AG08396 (cell line): Measurements from ENCODE around the gene FAM234B.

Experiments
- DNase-seq: peaks from one replicate; pipeline ENCODE4 v3.0.0; 2012; ENCODE audit warnings: low spot score, mixed read lengths

Gene FAM234B

GRCh38 chr12:13093191-13093847 is 49.1 kb downstream of the FAM234B start:
- no peak for DNase-seq

GRCh38 chr12:13093848-13094220 is 49.7 kb downstream of the FAM234B start:
- DNase-seq: no peak

DNA sequence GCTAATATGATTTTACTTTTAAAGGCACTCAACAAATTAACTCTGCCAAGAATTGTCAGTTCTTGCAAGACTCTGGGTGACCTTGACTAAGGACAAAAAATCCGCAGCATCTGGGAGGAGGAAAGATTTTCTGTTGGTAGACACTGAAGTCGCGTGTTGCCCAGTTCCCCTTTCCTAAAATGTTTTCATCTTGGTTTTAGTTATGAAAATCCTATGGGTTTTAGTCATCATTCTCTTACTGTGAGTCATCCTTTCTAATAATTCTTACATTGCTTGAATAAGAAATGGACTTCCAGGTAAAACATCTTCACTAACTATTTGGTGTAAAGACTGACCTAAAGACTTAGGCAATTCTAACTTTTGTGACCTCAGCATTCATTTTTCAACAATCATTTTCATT is 50.2 kb downstream of the FAM234B start:
- peak; percentile 36 for DNase-seq

GRCh38 chr12:13095266-13095995 is 51.2 kb downstream of the FAM234B start:
- no peak for DNase-seq

GRCh38 chr12:13097491-13098011 is 53.4 kb downstream of the FAM234B start:
- no peak for DNase-seq

DNA sequence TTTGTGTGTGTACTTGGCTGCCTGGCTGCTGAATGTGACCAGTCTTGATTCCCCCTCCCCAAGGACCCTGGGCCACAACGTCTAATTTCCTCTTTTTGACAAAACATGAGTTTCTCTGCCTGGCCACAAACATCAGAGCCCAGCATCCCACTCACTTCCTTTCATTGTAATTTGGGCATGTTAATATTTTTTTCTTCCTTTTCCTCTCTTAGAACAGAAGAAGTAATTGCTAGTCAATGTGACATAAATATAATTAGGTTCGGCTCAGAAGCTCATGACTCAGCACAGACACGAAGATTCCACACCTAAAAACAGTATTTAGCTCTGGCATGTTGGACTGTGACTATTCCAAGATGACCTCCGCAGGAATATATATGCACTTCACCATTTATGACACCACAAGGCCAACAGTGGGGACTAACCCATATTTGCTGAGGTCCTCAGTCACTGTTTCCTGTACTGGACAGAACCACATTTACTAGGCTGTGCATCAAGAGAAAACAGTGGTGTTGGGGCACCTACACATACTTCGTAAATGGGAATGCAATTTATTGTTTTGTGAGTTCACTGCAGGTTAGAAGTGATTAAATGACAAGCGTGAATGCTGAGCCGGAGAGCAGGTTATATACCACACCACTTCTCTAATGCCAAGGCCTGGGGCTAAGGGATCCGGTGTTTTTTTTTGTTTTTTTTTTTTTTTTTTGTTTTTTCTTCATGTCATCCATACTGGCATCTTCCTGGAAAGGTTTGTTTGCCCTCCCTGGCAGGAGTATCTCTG is 55.1 kb downstream of the FAM234B start:
- DNase-seq: no peak

DNA sequence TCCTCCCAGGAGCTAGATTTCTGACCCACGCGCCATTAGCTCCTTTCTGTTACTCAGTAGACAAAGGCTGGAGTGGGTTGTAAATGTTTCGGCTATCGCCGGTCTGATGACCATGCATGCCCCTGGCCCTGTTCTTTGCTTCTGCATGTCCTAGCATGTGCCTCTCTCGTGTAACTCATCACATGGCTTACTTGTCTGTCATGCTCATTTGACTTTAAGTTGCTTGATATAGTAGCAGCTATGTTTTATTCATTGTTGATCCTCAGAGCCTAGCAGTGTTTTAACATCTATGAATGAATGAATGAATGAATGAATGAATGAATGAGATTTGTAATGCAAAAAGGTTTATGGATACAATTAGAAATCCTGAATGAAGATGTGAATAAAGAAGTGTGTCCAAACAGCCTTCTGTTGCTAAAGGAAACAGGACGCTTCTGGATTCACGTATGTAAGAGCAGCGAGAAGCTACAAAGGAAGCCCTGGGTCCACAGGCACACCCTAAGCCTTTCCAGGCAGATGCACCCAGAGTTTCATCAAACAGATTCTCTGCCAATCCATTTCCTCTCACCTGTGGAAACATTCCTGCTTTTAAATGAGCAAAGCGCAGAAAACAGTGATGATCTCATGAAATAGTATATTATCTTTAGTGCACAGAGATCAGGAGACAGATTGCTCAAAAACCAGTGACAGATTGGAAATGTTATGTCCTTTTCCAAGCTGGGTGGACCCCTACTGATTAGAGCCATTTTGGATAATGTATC is 55.8 kb downstream of the FAM234B start:
- DNase-seq: no peak

GRCh38 chr12:13100605-13100881 is 56.4 kb downstream of the FAM234B start:
- DNase-seq: no peak

DNA sequence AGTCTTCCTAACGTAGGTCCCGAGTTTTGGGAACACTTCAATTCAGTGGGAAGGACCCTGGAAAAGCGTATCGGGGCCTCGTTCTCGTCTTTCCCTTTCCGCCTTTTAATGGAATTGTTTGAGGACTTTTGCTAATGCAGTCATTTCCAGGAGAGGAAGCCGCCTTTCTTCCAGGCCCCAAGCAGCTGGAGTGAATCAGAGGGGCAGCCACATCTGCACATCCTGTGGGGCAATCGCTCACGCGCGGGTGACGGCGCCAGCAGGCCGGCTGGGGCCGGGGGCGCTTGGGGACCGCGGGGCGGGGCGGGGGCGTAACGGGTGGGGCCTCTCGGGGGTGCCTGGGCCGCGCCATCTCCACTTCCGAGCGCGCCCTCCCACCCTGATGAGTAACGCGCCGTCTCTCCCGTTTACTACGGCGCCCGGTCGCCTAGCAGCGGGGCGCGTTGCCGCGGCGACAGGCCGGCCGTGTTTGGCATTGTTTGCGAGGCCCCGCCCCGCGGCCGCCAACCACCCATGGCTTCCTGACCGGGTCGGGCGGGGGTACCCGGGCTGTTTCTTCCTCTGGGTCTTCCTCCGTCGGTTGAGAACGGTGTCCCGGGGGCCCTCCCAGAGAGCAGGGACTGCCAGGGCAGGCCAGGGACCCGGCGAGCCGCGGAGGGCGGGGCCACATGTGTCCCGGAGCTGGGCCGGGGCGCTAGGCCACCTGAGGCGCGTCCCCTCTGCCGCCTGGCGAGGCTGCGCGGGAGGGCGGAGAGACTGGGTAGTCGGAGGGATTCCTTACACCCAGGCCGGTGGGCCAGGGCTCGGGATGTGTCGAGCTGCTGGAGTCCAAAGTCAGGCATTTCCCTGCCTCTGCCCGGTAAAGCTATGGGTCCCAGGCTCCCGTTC is 56.9 kb downstream of the FAM234B start:
- DNase-seq: peak; percentile 97

DNA sequence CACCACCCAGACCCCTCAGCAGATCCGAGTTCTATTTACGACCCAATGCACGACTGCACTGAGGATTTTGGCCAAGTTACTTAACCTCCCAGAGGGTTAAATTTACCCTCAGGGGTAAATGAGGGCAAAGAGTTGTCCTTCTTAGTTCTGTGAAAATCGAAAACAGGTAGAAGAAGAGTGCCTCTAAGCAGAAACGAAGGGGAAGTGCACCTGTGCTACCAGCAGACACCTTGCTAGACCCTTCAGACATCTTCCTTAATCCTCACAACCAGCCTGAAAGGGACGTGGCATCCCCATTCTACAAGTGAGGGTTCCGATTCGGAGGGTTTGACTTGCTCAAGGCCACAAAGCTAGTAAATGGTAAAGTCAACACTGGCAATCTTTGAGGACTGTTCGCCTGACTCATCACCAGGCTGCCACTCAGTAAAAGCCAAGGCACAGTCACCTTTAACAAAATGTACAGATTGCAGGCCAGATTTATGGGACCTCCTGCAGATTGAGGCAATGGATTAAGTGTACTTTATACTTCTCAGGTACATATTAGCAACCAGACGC is 57.7 kb downstream of the FAM234B start:
- no peak for DNase-seq

DNA sequence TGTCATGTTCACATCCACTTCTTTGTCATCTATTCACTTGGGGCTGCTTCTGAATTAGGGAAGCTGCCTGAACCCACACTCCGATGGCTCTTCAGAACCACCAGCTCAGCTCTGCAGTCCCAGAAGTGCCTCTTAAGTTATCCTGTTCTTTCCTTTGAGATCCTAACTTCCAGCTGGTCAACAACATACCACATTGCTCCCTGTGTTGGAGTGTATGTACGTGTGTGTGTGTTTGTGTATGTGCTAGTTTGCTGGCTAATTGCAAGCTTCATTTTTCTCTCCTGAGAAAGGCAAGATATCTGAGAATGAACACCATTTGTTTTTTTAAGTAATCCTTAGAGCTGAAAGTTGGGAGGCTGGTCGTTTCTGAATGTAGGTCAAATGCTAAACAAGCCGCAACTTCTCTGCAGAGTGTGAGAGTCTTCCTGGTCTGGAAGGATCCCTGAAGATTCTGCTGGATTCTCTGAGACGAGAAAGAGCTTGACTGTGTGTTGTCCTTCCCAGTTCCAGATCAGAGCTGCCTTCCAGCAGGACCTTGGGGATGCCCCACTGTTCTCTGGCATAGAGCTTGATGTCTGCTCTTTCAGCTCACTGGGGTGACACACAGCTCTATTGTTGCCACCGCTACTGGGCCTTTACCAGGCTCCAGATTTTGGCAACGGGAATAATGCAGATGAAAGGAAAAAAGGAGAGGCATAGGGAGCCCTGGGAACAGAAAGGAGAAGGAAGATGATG is 58.4 kb downstream of the FAM234B start:
- DNase-seq: no peak

DNA sequence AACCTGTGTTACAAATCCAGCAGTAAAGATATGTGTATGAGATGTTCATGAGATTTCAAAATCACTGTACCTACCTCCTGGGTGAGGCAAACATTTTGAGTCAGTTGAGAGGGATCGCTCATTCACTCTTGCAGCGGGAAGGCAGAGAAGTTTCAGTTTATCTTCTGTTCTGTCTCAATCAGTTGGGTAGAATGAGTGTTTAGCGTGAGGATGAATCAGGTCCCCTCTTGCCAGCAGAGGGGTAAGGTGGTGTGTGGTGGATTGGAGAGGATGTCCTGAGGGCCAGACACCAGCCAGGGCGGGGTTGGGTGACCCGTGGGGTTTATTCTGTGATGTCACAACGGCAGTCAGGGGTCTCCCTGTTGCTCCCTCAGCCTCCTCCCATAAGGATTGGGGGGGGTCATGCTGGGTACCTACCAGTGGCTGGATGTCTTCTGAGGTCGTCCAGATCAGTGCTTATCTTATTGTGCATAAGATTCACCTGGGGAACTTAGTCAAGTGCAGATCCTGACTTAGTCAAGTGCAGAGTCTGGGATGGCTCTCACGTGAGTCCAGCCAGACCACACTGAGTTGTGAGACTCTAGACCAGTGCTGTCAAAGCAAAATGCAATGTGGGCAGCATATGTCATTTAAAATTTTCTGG is 59.3 kb downstream of the FAM234B start, which contains the start of gene GSG1:
Gene GSG1 (minus strand): TSS at position 277 of the 643 bp plus-strand sequence. CDS start 155 bp downstream, at position 122.
- DNase-seq: no peak

GRCh38 chr12:13104409-13104808 is 60.2 kb downstream of the FAM234B start:
- DNase-seq: no peak

DNA sequence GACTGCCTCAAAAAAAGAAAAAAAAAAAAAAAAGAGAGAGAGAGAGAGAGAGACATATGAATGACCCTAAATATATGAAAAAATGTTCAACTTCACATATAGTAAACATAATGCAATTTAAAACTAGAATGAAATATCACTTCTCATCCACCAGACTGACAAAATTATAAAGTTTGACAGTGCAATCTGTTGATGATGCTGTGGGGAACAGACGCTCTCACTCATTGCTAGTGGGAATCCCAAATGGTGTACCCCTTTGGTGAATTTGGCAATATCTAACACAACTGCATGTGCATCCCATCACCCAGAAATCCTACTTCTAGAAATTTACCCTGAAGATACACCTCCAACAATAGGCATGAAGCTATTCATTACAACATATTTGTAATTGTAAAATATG is 61.6 kb downstream of the FAM234B start:
- no peak for DNase-seq

DNA sequence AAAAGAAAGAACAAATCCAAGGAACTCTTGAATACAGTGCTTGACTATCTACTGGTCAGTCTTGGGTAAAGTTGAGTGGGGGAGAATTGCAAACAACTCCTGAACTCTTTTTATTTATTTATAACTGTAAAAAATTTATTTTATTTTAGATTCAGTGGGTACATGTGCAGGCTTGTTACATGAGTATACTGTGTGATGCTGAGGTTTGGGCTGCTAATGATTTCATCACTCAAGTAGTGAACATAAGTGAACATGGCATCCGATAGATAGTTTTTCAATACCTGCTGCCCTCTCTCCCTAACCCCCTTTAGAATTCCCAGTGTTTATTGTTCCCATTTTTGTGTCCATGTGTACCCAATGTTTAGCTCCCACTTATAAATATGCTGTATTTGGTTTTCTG is 62.5 kb downstream of the FAM234B start:
- DNase-seq: no peak

GRCh38 chr12:13112968-13113367 is 68.8 kb downstream of the FAM234B start:
- DNase-seq: no peak

DNA sequence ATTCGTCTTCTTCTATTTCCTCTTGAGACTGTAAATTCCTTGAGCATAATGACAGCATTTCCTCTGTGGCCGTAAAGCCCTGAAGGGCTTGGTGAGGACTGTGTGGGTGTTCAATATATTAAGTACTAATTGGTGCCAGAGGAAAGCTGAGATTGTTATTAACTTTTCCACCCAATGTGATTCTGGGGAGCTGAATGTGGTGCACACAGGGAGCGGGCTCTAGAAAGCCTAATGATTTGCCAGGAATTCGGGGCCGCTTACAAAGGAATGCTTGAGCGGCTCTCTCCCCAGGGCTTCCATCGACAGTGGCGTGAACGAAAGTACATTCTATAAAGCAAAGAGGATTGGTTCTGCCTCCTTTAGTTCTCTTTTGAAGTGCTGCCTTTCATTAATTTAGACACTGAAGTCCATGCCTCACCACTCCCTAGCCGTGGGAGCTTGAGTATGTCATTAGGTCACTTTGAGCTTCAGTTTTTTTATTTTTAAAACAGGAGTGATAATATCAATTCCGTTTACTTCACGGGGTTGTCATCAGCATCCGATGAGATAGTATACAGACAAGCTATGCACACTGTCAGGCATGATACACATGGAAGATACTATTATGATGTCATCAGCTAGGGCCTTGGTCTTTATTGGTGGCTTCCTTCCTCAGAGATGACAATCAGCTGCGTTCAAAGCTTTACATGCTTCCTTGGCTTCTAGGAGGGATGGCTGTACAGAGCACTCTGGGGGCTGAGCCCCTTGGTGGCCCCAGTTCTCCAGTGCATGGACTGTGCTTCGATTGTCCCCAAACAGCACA is 70.3 kb downstream of the FAM234B start:
- DNase-seq: no peak

- no peak for DNase-seq
Measured at GRCh38 chr12:13116259-13116658, 72.1 kb downstream of the FAM234B start.

DNA sequence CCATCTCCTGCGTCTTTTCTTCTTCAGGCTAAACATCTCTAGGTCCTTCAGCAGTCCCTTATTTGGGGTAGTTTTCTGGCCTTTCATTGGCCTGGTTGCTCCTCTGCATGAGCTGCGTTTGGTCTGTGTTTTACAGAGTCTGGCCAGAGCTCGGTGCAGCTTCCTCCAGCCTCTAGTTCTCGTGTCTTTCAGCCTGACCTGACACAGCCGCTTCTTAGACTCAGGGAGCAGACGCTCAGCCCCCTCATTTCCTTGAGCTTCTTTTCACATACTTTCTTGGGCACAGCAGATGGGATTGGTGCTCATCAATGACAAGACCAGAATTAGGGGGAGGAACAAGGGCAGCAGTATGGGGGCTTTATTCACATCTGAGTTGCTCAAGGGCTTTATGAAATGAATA is 72.8 kb downstream of the FAM234B start:
- DNase-seq: no peak
